ENCODE results near the gene TCERG1L. TPM values are rescaled to one million over a fixed set of nuclear protein-coding genes. Genes with fewer than 3 reads are reported as not detected.

The TCERG1L gene
- total RNA-seq, 1 experiment from 2014 or later: 1.5 TPM

DNA sequence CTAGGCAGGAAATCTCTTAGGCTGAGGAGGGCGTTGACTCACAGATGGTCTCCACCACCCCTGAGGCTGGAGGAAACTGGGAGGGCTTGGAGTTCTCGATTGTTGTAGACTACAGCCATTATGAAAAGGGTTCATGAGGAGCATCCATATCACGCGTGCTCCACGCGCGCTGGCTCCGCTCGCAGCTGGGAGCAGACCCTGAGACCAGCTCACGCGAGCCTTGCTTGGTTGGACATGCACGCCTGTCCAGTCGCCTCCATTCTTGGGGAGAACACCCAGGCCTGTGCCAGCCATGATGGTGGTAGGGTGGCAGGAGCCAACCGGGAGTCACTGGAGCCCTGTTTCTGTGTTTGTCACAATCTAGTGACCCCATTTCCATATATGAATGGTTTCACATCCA lies 139.1 kb downstream of the TCERG1L start (continued):
- TF ChIP-seq, protein P1, sequence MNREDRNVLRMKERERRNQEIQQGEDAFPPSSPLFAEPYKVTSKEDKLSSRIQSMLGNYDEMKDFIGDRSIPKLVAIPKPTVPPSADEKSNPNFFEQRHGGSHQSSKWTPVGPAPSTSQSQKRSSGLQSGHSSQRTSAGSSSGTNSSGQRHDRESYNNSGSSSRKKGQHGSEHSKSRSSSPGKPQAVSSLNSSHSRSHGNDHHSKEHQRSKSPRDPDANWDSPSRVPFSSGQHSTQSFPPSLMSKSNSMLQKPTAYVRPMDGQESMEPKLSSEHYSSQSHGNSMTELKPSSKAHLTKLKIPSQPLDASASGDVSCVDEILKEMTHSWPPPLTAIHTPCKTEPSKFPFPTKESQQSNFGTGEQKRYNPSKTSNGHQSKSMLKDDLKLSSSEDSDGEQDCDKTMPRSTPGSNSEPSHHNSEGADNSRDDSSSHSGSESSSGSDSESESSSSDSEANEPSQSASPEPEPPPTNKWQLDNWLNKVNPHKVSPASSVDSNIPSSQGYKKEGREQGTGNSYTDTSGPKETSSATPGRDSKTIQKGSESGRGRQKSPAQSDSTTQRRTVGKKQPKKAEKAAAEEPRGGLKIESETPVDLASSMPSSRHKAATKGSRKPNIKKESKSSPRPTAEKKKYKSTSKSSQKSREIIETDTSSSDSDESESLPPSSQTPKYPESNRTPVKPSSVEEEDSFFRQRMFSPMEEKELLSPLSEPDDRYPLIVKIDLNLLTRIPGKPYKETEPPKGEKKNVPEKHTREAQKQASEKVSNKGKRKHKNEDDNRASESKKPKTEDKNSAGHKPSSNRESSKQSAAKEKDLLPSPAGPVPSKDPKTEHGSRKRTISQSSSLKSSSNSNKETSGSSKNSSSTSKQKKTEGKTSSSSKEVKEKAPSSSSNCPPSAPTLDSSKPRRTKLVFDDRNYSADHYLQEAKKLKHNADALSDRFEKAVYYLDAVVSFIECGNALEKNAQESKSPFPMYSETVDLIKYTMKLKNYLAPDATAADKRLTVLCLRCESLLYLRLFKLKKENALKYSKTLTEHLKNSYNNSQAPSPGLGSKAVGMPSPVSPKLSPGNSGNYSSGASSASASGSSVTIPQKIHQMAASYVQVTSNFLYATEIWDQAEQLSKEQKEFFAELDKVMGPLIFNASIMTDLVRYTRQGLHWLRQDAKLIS (CRISPR knock-in tag; IDR thresholded peaks at IDR 0.05; ENCODE audit: borderline replicate concordance): no peak
- TF ChIP-seq GRHL2 (CRISPR knock-in tag; IDR thresholded peaks at IDR 0.05; ENCODE audit: insufficient replicate concordance, severe bottlenecking) (no peak), ZSCAN18 (CRISPR knock-in tag; IDR thresholded peaks at IDR 0.05) (no peak), KAT7 (CRISPR knock-in tag; IDR thresholded peaks at IDR 0.05; ENCODE audit: borderline replicate concordance) (no peak), CREM (CRISPR knock-in tag; IDR thresholded peaks at IDR 0.05) (no peak), NFATC4 (CRISPR knock-in tag; IDR thresholded peaks at IDR 0.05) (no peak), SOX15 (CRISPR knock-in tag; IDR thresholded peaks at IDR 0.05) (no peak), PRDM15 (CRISPR knock-in tag; IDR thresholded peaks at IDR 0.05) (no peak)
- TF ChIP-seq, protein P2, sequence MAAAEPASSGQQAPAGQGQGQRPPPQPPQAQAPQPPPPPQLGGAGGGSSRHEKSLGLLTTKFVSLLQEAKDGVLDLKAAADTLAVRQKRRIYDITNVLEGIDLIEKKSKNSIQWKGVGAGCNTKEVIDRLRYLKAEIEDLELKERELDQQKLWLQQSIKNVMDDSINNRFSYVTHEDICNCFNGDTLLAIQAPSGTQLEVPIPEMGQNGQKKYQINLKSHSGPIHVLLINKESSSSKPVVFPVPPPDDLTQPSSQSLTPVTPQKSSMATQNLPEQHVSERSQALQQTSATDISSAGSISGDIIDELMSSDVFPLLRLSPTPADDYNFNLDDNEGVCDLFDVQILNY (CRISPR knock-in tag; IDR thresholded peaks at IDR 0.05): no peak

DNA sequence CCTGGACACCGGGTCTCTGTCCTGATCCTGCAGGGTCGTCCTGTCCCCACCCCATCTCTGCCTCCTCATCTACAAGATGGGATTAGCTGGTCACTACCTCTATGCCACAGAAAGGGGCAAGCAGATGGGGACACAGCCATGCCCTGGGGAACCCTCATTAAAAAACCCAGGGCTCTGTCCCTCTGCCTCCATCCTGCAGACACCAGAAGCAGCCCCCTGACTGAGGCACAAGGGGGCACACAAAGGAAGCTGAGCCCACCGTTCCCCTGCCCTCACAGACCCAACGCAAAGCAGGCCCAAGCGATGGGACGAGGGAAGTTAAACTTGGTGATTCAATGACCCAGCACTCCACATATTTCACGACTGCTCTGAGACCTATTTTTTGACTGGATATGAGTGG lies 142.4 kb downstream of the TCERG1L start:
- H3K9me3 Mint-ChIP-seq: peaks cover 39% of the 10 kb centered on the region
- no peak overlapping the region for H3K27ac Mint-ChIP-seq
- POLR2A ChIA-PET: no interaction called here
- H3K27me3 Mint-ChIP-seq (ENCODE audit: low read depth): peaks cover 4% of the 10 kb centered on the region
- ATAC-seq (no peak), DNase-seq (ENCODE audit: low spot score) (no peak)
- no peak overlapping the region for H3K4me3 Mint-ChIP-seq
- H3K4me1 Mint-ChIP-seq: no peaks in the 10 kb centered on the region
- H3K36me3 Mint-ChIP-seq: peaks cover 67% of the 10 kb centered on the region
- TF ChIP-seq, protein P3, sequence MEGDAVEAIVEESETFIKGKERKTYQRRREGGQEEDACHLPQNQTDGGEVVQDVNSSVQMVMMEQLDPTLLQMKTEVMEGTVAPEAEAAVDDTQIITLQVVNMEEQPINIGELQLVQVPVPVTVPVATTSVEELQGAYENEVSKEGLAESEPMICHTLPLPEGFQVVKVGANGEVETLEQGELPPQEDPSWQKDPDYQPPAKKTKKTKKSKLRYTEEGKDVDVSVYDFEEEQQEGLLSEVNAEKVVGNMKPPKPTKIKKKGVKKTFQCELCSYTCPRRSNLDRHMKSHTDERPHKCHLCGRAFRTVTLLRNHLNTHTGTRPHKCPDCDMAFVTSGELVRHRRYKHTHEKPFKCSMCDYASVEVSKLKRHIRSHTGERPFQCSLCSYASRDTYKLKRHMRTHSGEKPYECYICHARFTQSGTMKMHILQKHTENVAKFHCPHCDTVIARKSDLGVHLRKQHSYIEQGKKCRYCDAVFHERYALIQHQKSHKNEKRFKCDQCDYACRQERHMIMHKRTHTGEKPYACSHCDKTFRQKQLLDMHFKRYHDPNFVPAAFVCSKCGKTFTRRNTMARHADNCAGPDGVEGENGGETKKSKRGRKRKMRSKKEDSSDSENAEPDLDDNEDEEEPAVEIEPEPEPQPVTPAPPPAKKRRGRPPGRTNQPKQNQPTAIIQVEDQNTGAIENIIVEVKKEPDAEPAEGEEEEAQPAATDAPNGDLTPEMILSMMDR (IDR thresholded peaks at IDR 0.05): no peak
- no peak for TF ChIP-seq NFE2L1 (CRISPR knock-in tag; IDR thresholded peaks at IDR 0.05)
- TF ChIP-seq, protein P4, sequence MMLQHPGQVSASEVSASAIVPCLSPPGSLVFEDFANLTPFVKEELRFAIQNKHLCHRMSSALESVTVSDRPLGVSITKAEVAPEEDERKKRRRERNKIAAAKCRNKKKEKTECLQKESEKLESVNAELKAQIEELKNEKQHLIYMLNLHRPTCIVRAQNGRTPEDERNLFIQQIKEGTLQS (CRISPR knock-in tag; conservative IDR thresholded peaks at IDR 0.05): no peak
- no peak for TF ChIP-seq MYBL2 (CRISPR knock-in tag; IDR thresholded peaks at IDR 0.05)
- TF ChIP-seq SOX15 (CRISPR knock-in tag; IDR thresholded peaks at IDR 0.05): no peak
- no peak for TF ChIP-seq TP53 (CRISPR knock-in tag; IDR thresholded peaks at IDR 0.05)
- TF ChIP-seq, protein P5, sequence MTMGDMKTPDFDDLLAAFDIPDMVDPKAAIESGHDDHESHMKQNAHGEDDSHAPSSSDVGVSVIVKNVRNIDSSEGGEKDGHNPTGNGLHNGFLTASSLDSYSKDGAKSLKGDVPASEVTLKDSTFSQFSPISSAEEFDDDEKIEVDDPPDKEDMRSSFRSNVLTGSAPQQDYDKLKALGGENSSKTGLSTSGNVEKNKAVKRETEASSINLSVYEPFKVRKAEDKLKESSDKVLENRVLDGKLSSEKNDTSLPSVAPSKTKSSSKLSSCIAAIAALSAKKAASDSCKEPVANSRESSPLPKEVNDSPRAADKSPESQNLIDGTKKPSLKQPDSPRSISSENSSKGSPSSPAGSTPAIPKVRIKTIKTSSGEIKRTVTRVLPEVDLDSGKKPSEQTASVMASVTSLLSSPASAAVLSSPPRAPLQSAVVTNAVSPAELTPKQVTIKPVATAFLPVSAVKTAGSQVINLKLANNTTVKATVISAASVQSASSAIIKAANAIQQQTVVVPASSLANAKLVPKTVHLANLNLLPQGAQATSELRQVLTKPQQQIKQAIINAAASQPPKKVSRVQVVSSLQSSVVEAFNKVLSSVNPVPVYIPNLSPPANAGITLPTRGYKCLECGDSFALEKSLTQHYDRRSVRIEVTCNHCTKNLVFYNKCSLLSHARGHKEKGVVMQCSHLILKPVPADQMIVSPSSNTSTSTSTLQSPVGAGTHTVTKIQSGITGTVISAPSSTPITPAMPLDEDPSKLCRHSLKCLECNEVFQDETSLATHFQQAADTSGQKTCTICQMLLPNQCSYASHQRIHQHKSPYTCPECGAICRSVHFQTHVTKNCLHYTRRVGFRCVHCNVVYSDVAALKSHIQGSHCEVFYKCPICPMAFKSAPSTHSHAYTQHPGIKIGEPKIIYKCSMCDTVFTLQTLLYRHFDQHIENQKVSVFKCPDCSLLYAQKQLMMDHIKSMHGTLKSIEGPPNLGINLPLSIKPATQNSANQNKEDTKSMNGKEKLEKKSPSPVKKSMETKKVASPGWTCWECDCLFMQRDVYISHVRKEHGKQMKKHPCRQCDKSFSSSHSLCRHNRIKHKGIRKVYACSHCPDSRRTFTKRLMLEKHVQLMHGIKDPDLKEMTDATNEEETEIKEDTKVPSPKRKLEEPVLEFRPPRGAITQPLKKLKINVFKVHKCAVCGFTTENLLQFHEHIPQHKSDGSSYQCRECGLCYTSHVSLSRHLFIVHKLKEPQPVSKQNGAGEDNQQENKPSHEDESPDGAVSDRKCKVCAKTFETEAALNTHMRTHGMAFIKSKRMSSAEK (CRISPR knock-in tag; IDR thresholded peaks at IDR 0.05; ENCODE audit: borderline replicate concordance): no peak
- no peak for TF ChIP-seq TEAD4 (CRISPR knock-in tag; IDR thresholded peaks at IDR 0.05)
- no peak for TF ChIP-seq SMAD4 (CRISPR knock-in tag; IDR thresholded peaks at IDR 0.05)
- TF ChIP-seq GRHL2 (CRISPR knock-in tag; IDR thresholded peaks at IDR 0.05; ENCODE audit: insufficient replicate concordance, severe bottlenecking): no peak
- no peak for TF ChIP-seq ZNF671 (CRISPR knock-in tag; IDR thresholded peaks at IDR 0.05)
- CTCF ChIA-PET: no interaction called here

Measured in WTC11 (cell line).